ENCODE measurements around the gene ZDHHC8.

GRCh38 chr22:20096574-20097420 is 34.8 kb upstream of the ZDHHC8 start:
- TF ChIP-seq ZNF217 (IDR thresholded peaks at IDR 0.05) (no peak), REST (IDR thresholded peaks at IDR 0.05; ENCODE audit: low read depth, low read length) (no peak), CHD2 (IDR thresholded peaks at IDR 0.05; ENCODE audit: borderline replicate concordance, low read depth, low read length) (no peak), CHD4 (IDR thresholded peaks at IDR 0.05) (no peak)

Measured in GM12878 (cell line).